Measurements from ENCODE around the gene NUTM1.
"Not testable (repeated sequence)": the region's sequence is repeated elsewhere in the genome, so short reads cannot be mapped to it uniquely, and the experiment has no call there.

NUTM1 gene

DNA sequence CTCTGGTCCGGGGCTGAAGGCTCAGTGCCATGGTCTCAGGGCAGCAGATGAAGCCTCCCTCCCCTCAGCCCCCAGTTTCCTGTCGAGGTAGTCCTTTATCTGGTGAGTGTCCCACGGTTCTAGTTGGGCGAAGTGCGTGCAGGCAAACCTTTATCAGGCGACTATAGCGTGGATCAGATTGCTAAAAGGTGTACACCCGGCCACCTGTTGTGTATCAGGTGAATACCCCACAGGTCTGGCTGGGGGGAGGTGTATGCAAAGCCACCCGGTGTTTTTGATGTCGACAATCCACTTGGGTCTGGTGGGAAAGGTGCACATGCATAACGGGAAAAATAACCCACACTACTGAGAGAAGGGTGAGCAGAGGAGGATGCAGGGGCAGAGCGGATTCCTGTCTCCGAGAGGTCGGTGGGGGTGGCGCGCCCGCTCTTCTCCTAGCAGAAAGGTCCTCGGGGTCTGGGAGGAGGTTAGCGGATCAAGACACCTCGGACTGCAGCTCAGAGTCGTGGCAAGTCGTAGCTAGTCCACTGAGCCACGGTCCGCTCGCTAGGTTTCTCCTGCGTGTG lies 6.0 kb upstream of the NUTM1 start:
- Histone ChIP-seq H3K27ac (ENCODE audit: low read depth, low read length) (no peak overlapping the region), H3K4me3 (ENCODE audit: low read depth, low read length) (peak overlapping the region; percentile 87), H3K36me3 (ENCODE audit: insufficient read depth, low read length) (peaks cover 9% of the 10 kb centered on the region; the same call in 1 of the 2 replicates), H3K79me2 (ENCODE audit: control insufficient read depth, insufficient read depth, low read length, unreplicated experiment) (peaks cover 52% of the 10 kb centered on the region), H3K4me1 (ENCODE audit: control insufficient read depth, insufficient read depth, low read length, unreplicated experiment) (peaks cover 60% of the 10 kb centered on the region), H2AFZ (ENCODE audit: low read length, unreplicated experiment) (peak overlapping the region; percentile 82), H3K27me3 (ENCODE audit: insufficient read depth, low read length) (no peaks in the 10 kb centered on the region)

DNA sequence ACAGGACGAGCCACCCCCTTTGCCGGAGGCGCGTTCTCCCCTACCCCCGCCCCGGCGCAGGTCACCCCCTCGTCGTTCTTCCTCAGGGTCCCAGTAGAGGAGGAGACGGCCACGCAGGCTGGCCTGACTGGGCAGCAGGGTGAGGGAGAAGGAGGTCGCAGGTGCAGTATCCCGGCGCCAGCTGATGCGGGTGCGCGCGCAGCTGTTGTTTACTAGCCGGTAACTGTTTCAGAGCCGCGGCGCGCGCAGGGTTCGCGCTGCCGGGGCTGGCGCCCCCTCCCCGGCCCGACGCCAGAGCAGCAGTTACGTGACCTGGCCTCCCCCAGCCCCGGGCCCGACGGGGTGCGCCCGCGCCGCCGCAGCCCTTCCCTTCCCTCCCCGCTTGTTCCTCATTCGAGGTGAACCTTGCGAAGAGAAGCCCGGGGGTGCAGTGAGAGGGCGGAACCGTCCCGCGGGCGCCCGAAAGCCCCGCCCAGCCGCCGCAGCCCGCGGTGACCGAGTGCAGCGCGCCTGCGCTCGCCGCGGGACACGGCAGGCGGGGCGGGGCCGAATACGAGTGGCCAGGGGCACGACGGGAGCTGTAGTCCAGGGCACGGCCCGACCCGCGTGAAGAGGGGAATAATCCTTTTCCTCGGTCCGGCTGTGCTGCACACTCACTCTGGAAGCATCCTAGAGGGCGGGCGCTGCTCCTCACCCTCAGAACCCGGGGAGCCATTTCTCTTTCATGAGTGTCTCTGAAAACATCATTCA lies 5.4 kb upstream of the NUTM1 start, which contains the start of gene SLC12A6:
Gene SLC12A6 (minus strand): TSS at position 225 of the 750 bp plus-strand sequence. CDS start 1,101 bp downstream, outside the sequence.
- H3K27ac ChIP-seq (ENCODE audit: low read depth, low read length), result 0 out of 2 replicates have a peak within 1 kb of the TSS, but pooled peaks have one; percentile 31
- peaks cover 56% of the 10 kb centered on the region for H3K79me2 ChIP-seq (ENCODE audit: control insufficient read depth, insufficient read depth, low read length, unreplicated experiment)
- H3K36me3 ChIP-seq (ENCODE audit: insufficient read depth, low read length), result peaks cover 9% of the 10 kb centered on the region; the same call in 1 of the 2 replicates
- no peaks in the 10 kb centered on the region for H3K27me3 ChIP-seq (ENCODE audit: insufficient read depth, low read length)
- peak within 1 kb of the TSS; percentile 82 for H2AFZ ChIP-seq (ENCODE audit: low read length, unreplicated experiment)
- H3K4me1 ChIP-seq (ENCODE audit: control insufficient read depth, insufficient read depth, low read length, unreplicated experiment), result peaks cover 60% of the 10 kb centered on the region
- peak within 1 kb of the TSS; percentile 87 for H3K4me3 ChIP-seq (ENCODE audit: low read depth, low read length)

DNA sequence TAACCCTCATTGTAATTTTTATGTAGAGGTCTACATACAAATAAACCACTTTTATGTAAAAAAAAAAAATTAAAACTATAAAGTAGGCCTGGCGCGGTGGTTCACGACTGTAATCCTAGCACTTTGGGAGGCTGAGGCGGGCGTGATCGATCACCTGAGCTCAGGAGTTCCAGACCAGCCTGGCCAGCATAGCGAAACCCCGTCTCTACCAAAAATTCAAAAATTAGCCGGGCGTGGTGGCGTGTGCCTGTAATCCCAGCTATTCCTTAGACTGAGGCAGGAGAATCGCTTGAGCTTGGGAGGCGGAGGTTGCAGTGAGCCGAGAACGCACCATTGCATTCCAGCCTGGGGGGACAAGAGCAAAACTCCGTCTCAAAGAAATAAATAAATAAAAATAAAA lies 4.8 kb upstream of the NUTM1 start:
- 0 out of 2 replicates have a peak overlapping the region, but pooled peaks have one; percentile 31 for H3K27ac ChIP-seq (ENCODE audit: low read depth, low read length)
- H3K27me3 ChIP-seq (ENCODE audit: insufficient read depth, low read length), result no peaks in the 10 kb centered on the region
- H3K79me2 ChIP-seq (ENCODE audit: control insufficient read depth, insufficient read depth, low read length, unreplicated experiment), result peaks cover 57% of the 10 kb centered on the region
- no peak overlapping the region for H2AFZ ChIP-seq (ENCODE audit: low read length, unreplicated experiment)
- peak overlapping the region; percentile 87; the same call in 1 of the 2 replicates for H3K4me3 ChIP-seq (ENCODE audit: low read depth, low read length)
- peaks cover 60% of the 10 kb centered on the region for H3K4me1 ChIP-seq (ENCODE audit: control insufficient read depth, insufficient read depth, low read length, unreplicated experiment)
- peaks cover 9% of the 10 kb centered on the region; the same call in 1 of the 2 replicates for H3K36me3 ChIP-seq (ENCODE audit: insufficient read depth, low read length)

DNA sequence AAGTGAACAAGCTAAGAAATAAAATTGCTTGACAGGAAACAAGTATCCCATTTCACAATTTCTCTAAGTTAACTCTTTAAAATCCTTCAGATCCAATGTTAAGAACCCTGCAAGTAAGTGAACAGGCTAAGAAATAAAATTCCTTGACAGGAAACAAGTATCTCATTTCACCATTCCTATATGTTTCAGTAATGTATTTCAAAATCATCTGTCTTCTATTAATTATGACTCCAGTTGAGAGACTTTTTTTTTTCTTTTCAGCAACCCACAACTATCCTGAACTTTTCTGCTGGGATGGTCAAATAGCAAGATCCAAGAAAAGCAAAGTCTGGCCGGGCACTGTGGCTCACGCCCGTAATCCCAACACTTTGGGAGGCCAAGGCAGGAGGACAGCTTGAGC lies 3.2 kb upstream of the NUTM1 start:
- peaks cover 53% of the 10 kb centered on the region for H3K79me2 ChIP-seq (ENCODE audit: control insufficient read depth, insufficient read depth, low read length, unreplicated experiment)
- H3K4me3 ChIP-seq (ENCODE audit: low read depth, low read length), result no peak overlapping the region
- H3K36me3 ChIP-seq (ENCODE audit: insufficient read depth, low read length), result peaks cover 9% of the 10 kb centered on the region; the same call in 1 of the 2 replicates
- H3K27ac ChIP-seq (ENCODE audit: low read depth, low read length), result peak overlapping the region; percentile 11; the same call in 1 of the 2 replicates
- H2AFZ ChIP-seq (ENCODE audit: low read length, unreplicated experiment), result no peak overlapping the region
- H3K4me1 ChIP-seq (ENCODE audit: control insufficient read depth, insufficient read depth, low read length, unreplicated experiment), result peaks cover 47% of the 10 kb centered on the region
- no peaks in the 10 kb centered on the region for H3K27me3 ChIP-seq (ENCODE audit: insufficient read depth, low read length)

DNA sequence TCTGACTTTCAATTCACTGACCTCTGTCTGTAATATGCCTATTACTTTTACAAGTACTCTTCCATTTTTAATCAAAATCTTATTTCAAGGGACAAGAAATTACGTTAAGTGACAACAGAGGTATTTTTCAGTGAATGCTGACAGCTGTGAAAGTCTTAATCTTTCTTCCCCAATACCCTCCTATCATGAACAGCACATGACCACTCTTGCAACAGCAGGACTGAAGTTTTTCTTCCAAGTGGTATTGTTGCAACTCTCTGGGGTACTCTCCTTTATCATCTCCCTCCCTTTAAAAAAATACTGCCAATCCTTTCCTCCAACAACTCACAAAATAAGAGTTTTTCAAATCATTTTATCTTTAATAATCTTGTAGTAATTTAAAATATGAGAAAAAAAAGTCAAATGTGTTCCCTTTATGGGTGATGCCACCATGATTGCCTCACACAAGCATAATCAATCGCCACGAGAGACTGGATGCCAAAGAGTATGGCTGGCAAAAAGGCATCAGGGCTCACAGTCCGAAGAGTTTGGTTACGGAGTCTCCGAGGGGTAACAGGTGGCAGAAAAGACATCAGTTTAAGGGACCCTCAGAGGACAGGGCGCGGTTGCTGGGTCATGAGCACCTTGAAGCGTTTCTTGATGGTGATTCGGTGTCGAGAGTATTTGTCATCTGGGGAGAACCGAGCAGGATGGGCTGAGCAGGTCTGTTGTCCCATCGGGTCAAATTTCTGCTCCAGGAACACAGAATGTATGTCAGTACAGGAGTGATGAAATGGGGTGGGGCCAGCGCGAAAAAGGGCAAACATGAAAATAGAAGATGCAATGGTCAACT lies 1.5 kb upstream of the NUTM1 start:
- H3K27ac ChIP-seq (ENCODE audit: low read depth, low read length), result no peak overlapping the region
- peak overlapping the region; percentile 79 for H3K4me3 ChIP-seq (ENCODE audit: low read depth, low read length)
- H3K4me1 ChIP-seq (ENCODE audit: control insufficient read depth, insufficient read depth, low read length, unreplicated experiment), result peaks cover 33% of the 10 kb centered on the region
- H3K36me3 ChIP-seq (ENCODE audit: insufficient read depth, low read length), result peaks cover 9% of the 10 kb centered on the region; the same call in 1 of the 2 replicates
- no peak overlapping the region for H2AFZ ChIP-seq (ENCODE audit: low read length, unreplicated experiment)
- H3K27me3 ChIP-seq (ENCODE audit: insufficient read depth, low read length), result no peaks in the 10 kb centered on the region
- peaks cover 41% of the 10 kb centered on the region for H3K79me2 ChIP-seq (ENCODE audit: control insufficient read depth, insufficient read depth, low read length, unreplicated experiment)

DNA sequence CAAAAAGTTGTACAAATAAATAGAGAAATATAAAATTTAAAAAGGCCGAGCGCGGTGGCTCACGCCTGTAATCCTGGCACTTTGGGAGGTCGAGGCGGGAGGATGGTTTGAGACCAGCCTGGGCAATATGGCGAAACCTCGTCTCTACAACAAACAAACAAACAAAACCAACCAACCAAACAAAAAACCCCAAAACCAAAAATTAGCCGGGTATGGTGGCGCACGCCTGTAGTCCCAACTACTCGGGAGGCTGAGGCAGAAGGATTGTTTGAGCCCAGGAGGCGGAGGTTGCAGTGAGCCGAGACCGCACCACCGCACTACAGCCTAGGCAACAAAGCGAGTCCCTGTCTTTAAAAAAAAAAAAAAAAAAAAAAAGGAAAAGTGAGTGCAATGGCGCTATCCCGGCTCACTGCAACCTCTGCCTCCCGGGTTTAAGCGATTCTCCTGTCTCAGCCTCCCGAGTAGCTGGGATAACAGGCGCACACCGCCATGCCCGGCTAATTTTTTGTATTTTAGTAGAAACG lies 840 bp upstream of the NUTM1 start:
- not testable (repeated sequence) for H3K36me3 ChIP-seq (ENCODE audit: insufficient read depth, low read length); H3K27me3 ChIP-seq (ENCODE audit: insufficient read depth, low read length)
- Histone ChIP-seq H2AFZ (ENCODE audit: low read length, unreplicated experiment) (peak overlapping the region; percentile 75), H3K27ac (ENCODE audit: low read depth, low read length) (peak overlapping the region; percentile 66), H3K4me3 (ENCODE audit: low read depth, low read length) (peak overlapping the region; percentile 79), H3K4me1 (ENCODE audit: control insufficient read depth, insufficient read depth, low read length, unreplicated experiment) (peaks cover 28% of the 10 kb centered on the region), H3K79me2 (ENCODE audit: control insufficient read depth, insufficient read depth, low read length, unreplicated experiment) (peaks cover 37% of the 10 kb centered on the region)

DNA sequence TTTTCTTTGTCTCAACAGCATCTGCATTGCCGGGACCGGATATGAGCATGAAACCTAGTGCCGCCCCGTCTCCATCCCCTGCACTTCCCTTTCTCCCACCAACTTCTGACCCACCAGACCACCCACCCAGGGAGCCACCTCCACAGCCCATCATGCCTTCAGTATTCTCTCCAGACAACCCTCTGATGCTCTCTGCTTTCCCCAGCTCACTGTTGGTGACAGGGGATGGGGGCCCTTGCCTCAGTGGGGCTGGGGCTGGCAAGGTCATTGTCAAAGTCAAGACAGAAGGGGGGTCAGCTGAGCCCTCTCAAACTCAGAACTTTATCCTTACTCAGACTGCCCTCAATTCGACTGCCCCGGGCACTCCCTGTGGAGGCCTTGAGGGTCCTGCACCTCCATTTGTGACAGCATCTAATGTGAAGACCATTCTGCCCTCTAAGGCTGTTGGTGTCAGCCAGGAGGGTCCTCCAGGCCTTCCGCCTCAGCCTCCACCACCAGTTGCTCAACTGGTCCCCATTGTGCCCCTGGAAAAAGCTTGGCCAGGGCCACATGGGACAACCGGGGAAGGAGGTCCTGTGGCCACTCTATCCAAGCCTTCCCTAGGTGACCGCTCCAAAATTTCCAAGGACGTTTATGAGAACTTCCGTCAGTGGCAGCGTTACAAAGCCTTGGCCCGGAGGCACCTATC lies 5.0 kb downstream of the NUTM1 start:
- H3K36me3 ChIP-seq (ENCODE audit: insufficient read depth, low read length), result no peaks in the 10 kb centered on the region
- H3K4me1 ChIP-seq (ENCODE audit: control insufficient read depth, insufficient read depth, low read length, unreplicated experiment), result no peaks in the 10 kb centered on the region
- no peaks in the 10 kb centered on the region for H3K27me3 ChIP-seq (ENCODE audit: insufficient read depth, low read length)
- no peak overlapping the region for H3K27ac ChIP-seq (ENCODE audit: low read depth, low read length)
- H3K4me3 ChIP-seq (ENCODE audit: low read depth, low read length), result no peak overlapping the region
- H2AFZ ChIP-seq (ENCODE audit: low read length, unreplicated experiment), result no peak overlapping the region
- no peaks in the 10 kb centered on the region for H3K79me2 ChIP-seq (ENCODE audit: control insufficient read depth, insufficient read depth, low read length, unreplicated experiment)

DNA sequence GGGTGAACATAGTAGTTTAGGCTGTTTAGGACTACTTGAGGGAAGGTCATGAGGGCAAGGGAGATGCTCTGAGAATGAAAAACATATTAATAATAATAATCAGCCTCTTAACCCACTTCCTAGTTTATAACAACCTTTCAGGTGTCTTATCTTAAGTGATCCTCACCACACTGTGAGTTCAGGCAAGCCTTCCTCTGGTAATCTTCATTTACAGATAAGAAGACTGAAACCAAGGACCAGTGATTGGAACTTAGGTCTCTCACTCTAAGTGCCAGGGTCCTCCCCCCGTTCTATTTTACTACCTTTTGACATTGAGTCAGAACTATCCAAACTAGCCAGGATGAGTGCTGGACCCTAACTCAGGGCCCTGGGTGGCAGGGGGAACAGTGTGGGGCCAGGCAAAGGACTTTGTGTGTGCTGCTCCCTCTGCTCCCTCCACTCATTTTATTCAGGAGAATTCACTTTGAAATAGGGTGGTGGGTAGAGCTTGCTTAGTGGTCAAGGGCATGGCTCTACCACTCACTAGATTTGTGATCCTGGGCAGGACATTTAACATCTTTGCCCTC lies 5.7 kb downstream of the NUTM1 start:
- no peaks in the 10 kb centered on the region for H3K4me1 ChIP-seq (ENCODE audit: control insufficient read depth, insufficient read depth, low read length, unreplicated experiment)
- no peaks in the 10 kb centered on the region for H3K36me3 ChIP-seq (ENCODE audit: insufficient read depth, low read length)
- H3K4me3 ChIP-seq (ENCODE audit: low read depth, low read length), result no peak overlapping the region
- H3K79me2 ChIP-seq (ENCODE audit: control insufficient read depth, insufficient read depth, low read length, unreplicated experiment), result no peaks in the 10 kb centered on the region
- H3K27me3 ChIP-seq (ENCODE audit: insufficient read depth, low read length), result no peaks in the 10 kb centered on the region
- H3K27ac ChIP-seq (ENCODE audit: low read depth, low read length), result no peak overlapping the region
- no peak overlapping the region for H2AFZ ChIP-seq (ENCODE audit: low read length, unreplicated experiment)

DNA sequence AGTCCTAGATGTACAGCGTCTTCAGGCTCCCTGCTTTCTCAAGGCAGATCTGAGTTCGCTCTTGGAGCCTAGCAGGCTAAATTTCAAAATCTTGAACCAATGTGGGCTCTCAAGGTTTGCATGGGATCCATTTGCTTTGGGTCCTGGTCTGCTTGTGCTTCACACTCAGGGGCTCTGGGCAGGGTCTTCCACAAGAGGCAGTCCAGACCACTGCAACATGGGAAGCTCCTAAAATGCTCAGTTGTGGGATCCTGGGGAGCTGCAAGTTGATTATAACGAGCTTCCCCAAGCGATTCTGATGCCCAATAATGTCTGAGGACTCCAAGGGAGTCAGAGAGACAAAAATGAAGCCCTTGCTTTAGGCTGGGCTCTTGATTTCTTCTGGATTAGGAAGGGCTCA lies 6.7 kb downstream of the NUTM1 start:
- Histone ChIP-seq H3K79me2 (ENCODE audit: control insufficient read depth, insufficient read depth, low read length, unreplicated experiment) (no peaks in the 10 kb centered on the region), H3K4me1 (ENCODE audit: control insufficient read depth, insufficient read depth, low read length, unreplicated experiment) (no peaks in the 10 kb centered on the region), H3K27ac (ENCODE audit: low read depth, low read length) (no peak overlapping the region), H3K27me3 (ENCODE audit: insufficient read depth, low read length) (no peaks in the 10 kb centered on the region), H2AFZ (ENCODE audit: low read length, unreplicated experiment) (no peak overlapping the region), H3K4me3 (ENCODE audit: low read depth, low read length) (no peak overlapping the region), H3K36me3 (ENCODE audit: insufficient read depth, low read length) (no peaks in the 10 kb centered on the region)
